ENCODE results near the gene RBM38.

- TF ChIP-seq CTCF (IDR thresholded peaks at IDR 0.05) = no peak
- TF ChIP-seq EP300 (IDR thresholded peaks at IDR 0.05) = no peak
- no peak for TF ChIP-seq POLR2AphosphoS5 (IDR thresholded peaks at IDR 0.05)
- TF ChIP-seq POLR2A (IDR thresholded peaks at IDR 0.05; ENCODE audit: low read depth) = no peak
Observed at GRCh38 chr20:57445774-57446173, 54.6 kb downstream of the RBM38 start.

All from esophagus muscularis mucosa (tissue), 4 donors.